ENCODE results near the gene MPV17. TPM values are rescaled to one million over a fixed set of nuclear protein-coding genes. Genes with fewer than 3 reads are reported as not detected.
"Not testable (repeated sequence)": the region's sequence is repeated elsewhere in the genome, so short reads cannot be mapped to it uniquely, and the experiment has no call there.

Gene MPV17
- total and polyA plus RNA-seq, 9 donors: 39.0 to 58.3 (median 46.4) TPM

- no peak for DNase-seq
- WGBS (ENCODE audit: insufficient coverage): 14% methylated on average over 2 of the region's 5 CpGs
- Histone ChIP-seq H3K9me3 (replicated peaks; ENCODE audit: control insufficient read depth, low read depth, low read length) (no peaks in the 10 kb centered on the region), H3K36me3 (ENCODE audit: control insufficient read depth, insufficient read depth, low read length) (peaks cover 31% of the 10 kb centered on the region), H3K27me3 (ENCODE audit: control insufficient read depth, insufficient read depth, low read length) (no peaks in the 10 kb centered on the region), H3K27ac (ENCODE audit: low read length) (peak overlapping the region; percentile 99), H3K4me1 (ENCODE audit: control insufficient read depth, insufficient read depth, low read length) (peaks cover 18% of the 10 kb centered on the region), H3K4me3 (ENCODE audit: low read length) (peak overlapping the region; percentile 95)
Observed at GRCh38 chr2:27323596-27324285, 844 bp upstream of the MPV17 start.

- DNase-seq: no peak
- H3K9me3 ChIP-seq (replicated peaks; ENCODE audit: control insufficient read depth, low read depth, low read length): no peaks in the 10 kb centered on the region
- 0% methylated on average over 4 of the region's 10 CpGs for WGBS (ENCODE audit: insufficient coverage)
- peak overlapping the region; percentile 95 for H3K4me3 ChIP-seq (ENCODE audit: low read length)
- H3K36me3 ChIP-seq (ENCODE audit: control insufficient read depth, insufficient read depth, low read length): peaks cover 17% of the 10 kb centered on the region
- H3K27me3 ChIP-seq (ENCODE audit: control insufficient read depth, insufficient read depth, low read length): no peaks in the 10 kb centered on the region
- peaks cover 18% of the 10 kb centered on the region for H3K4me1 ChIP-seq (ENCODE audit: control insufficient read depth, insufficient read depth, low read length)
- peak overlapping the region; percentile 99 for H3K27ac ChIP-seq (ENCODE audit: low read length)
Observed at GRCh38 chr2:27322301-27322765, 564 bp downstream of the MPV17 start.

GRCh38 chr2:27320958-27321543 is 1.8 kb downstream of the MPV17 start:
- DNase-seq: peak; percentile 42
- H3K27ac ChIP-seq (ENCODE audit: low read length): no peak overlapping the region
- WGBS (ENCODE audit: insufficient coverage): 41% methylated on average over 7 of the region's 8 CpGs
- H3K9me3 ChIP-seq (replicated peaks; ENCODE audit: control insufficient read depth, low read depth, low read length): no peaks in the 10 kb centered on the region
- no peaks in the 10 kb centered on the region for H3K27me3 ChIP-seq (ENCODE audit: control insufficient read depth, insufficient read depth, low read length)
- H3K4me3 ChIP-seq (ENCODE audit: low read length): no peak overlapping the region
- H3K4me1 ChIP-seq (ENCODE audit: control insufficient read depth, insufficient read depth, low read length): peaks cover 18% of the 10 kb centered on the region
- H3K36me3 ChIP-seq (ENCODE audit: control insufficient read depth, insufficient read depth, low read length): peaks cover 12% of the 10 kb centered on the region

- H3K27ac ChIP-seq (ENCODE audit: low read length): not testable (repeated sequence)
- 98% methylated on average over 6 of the region's 15 CpGs for WGBS (ENCODE audit: insufficient coverage)
- H3K4me1 ChIP-seq (ENCODE audit: control insufficient read depth, insufficient read depth, low read length): peaks cover 18% of the 10 kb centered on the region
Observed at GRCh38 chr2:27319839-27320238, 3.1 kb downstream of the MPV17 start.

GRCh38 chr2:27316655-27317412 is 6.1 kb downstream of the MPV17 start:
- no peaks in the 10 kb centered on the region for H3K27me3 ChIP-seq (ENCODE audit: control insufficient read depth, insufficient read depth, low read length)
- H3K4me3 ChIP-seq (ENCODE audit: low read length): no peak overlapping the region
- 82% methylated on average over 7 of the region's 12 CpGs for WGBS (ENCODE audit: insufficient coverage)
- peaks cover 15% of the 10 kb centered on the region for H3K36me3 ChIP-seq (ENCODE audit: control insufficient read depth, insufficient read depth, low read length)
- no peak overlapping the region for H3K27ac ChIP-seq (ENCODE audit: low read length)
- peaks cover 4% of the 10 kb centered on the region for H3K4me1 ChIP-seq (ENCODE audit: control insufficient read depth, insufficient read depth, low read length)
- H3K9me3 ChIP-seq (replicated peaks; ENCODE audit: control insufficient read depth, low read depth, low read length): no peaks in the 10 kb centered on the region
- no peak for DNase-seq

More at GRCh38 chr2:27319839-27320238, 3.1 kb downstream of the MPV17 start:
- H3K4me3 ChIP-seq (ENCODE audit: low read length); H3K27me3 ChIP-seq (ENCODE audit: control insufficient read depth, insufficient read depth, low read length); DNase-seq; H3K9me3 ChIP-seq (replicated peaks; ENCODE audit: control insufficient read depth, low read depth, low read length): not testable (repeated sequence)
- peaks cover 13% of the 10 kb centered on the region for H3K36me3 ChIP-seq (ENCODE audit: control insufficient read depth, insufficient read depth, low read length)

- no peak overlapping the region for H3K4me3 ChIP-seq (ENCODE audit: low read length)
- WGBS (ENCODE audit: insufficient coverage): 61% methylated on average over 7 of the region's 8 CpGs
- peaks cover 23% of the 10 kb centered on the region for H3K36me3 ChIP-seq (ENCODE audit: control insufficient read depth, insufficient read depth, low read length)
- H3K9me3 ChIP-seq (replicated peaks; ENCODE audit: control insufficient read depth, low read depth, low read length): no peaks in the 10 kb centered on the region
- no peaks in the 10 kb centered on the region for H3K4me1 ChIP-seq (ENCODE audit: control insufficient read depth, insufficient read depth, low read length)
- H3K27ac ChIP-seq (ENCODE audit: low read length): no peak overlapping the region
- no peaks in the 10 kb centered on the region for H3K27me3 ChIP-seq (ENCODE audit: control insufficient read depth, insufficient read depth, low read length)
- DNase-seq: no peak
Observed at GRCh38 chr2:27315122-27315521, 7.8 kb downstream of the MPV17 start.

- Histone ChIP-seq H3K4me3 (ENCODE audit: low read length) (no peak overlapping the region), H3K27ac (ENCODE audit: low read length) (no peak overlapping the region), H3K27me3 (ENCODE audit: control insufficient read depth, insufficient read depth, low read length) (no peaks in the 10 kb centered on the region), H3K9me3 (replicated peaks; ENCODE audit: control insufficient read depth, low read depth, low read length) (no peaks in the 10 kb centered on the region), H3K4me1 (ENCODE audit: control insufficient read depth, insufficient read depth, low read length) (no peaks in the 10 kb centered on the region), H3K36me3 (ENCODE audit: control insufficient read depth, insufficient read depth, low read length) (peaks cover 26% of the 10 kb centered on the region)
- no peak for DNase-seq
- WGBS (ENCODE audit: insufficient coverage): 93% methylated on average over 3 of the region's 9 CpGs
Observed at GRCh38 chr2:27314709-27315108, 8.2 kb downstream of the MPV17 start.

GRCh38 chr2:27313882-27314645 is 8.8 kb downstream of the MPV17 start:
- Histone ChIP-seq H3K36me3 (ENCODE audit: control insufficient read depth, insufficient read depth, low read length) (peaks cover 29% of the 10 kb centered on the region), H3K4me3 (ENCODE audit: low read length) (no peak overlapping the region), H3K27me3 (ENCODE audit: control insufficient read depth, insufficient read depth, low read length) (no peaks in the 10 kb centered on the region), H3K4me1 (ENCODE audit: control insufficient read depth, insufficient read depth, low read length) (no peaks in the 10 kb centered on the region), H3K27ac (ENCODE audit: low read length) (no peak overlapping the region), H3K9me3 (replicated peaks; ENCODE audit: control insufficient read depth, low read depth, low read length) (no peaks in the 10 kb centered on the region)
- DNase-seq: no peak
- 95% methylated on average over 4 of the region's 8 CpGs for WGBS (ENCODE audit: insufficient coverage)

GRCh38 chr2:27312152-27312551 is 10.7 kb downstream of the MPV17 start:
- no peak overlapping the region for H3K27ac ChIP-seq (ENCODE audit: low read length)
- H3K36me3 ChIP-seq (ENCODE audit: control insufficient read depth, insufficient read depth, low read length): peaks cover 31% of the 10 kb centered on the region
- no peak for DNase-seq
- peaks cover 16% of the 10 kb centered on the region for H3K27me3 ChIP-seq (ENCODE audit: control insufficient read depth, insufficient read depth, low read length)
- no peaks in the 10 kb centered on the region for H3K4me1 ChIP-seq (ENCODE audit: control insufficient read depth, insufficient read depth, low read length)
- no peak overlapping the region for H3K4me3 ChIP-seq (ENCODE audit: low read length)
- no peaks in the 10 kb centered on the region for H3K9me3 ChIP-seq (replicated peaks; ENCODE audit: control insufficient read depth, low read depth, low read length)
- WGBS (ENCODE audit: insufficient coverage): no CpG with 5 or more reads among the region's 3 CpGs
